HCT116 (cell line): ENCODE results near the gene COQ3. TPM values are rescaled to one million over a fixed set of nuclear protein-coding genes. Genes with fewer than 3 reads are reported as not detected.

Source experiments
- ATAC-seq: fragments of 200-7000 bp; cut with Tn5 transposase; 2 replicates; pipeline ENCODE4 v1.9.1; 2020; ENCODE audit warnings: mild to moderate bottlenecking, moderate library complexity
- BruUV-seq: library from RNA; stranded (reverse); fragments of 400-500 nt; replicated peaks from 2 replicates; lab custom pipeline; 2021; lab: Mats Ljungman, UMichigan
- CTCF ChIA-PET: fragments of 300-600 bp; sonication (Branson Sonifier 250); formaldehyde crosslinking; loops from one replicate; lab custom pipeline; 2021; ENCODE audit warnings: antibody characterized with exemption; lab: Charles Lee
- POLR2A ChIA-PET: fragments of 300-600, 350-600 bp; sonication (Branson Sonifier 250); formaldehyde crosslinking; loops from one replicate; lab custom pipeline; 2021; ENCODE audit warnings: antibody characterized with exemption; lab: Charles Lee
- RAD21 ChIA-PET, 2 experiments: fragments of 300-600 bp; sonication (Branson Sonifier 250); formaldehyde crosslinking; loops; one replicate each; lab custom pipeline; 2023; ENCODE audit warnings: low total read pairs in 2 of 2; ENCODE audit not compliant: uncharacterized antibody in 2 of 2, unreplicated experiment in 2 of 2, low non-redundant PET in 1 of 2; lab: Charles Lee
- DNase-seq: peaks from one replicate; pipeline ENCODE4 v3.0.0-alpha.2; 2010; ENCODE audit warnings: low read depth, low spot score
- H2AFZ ChIP-seq: fragments of 200-600 bp; shearing (Covaris generic), sonication (generic); 2 replicates; pipeline ENCODE4 v1.6.1; 2017; ENCODE audit warnings: low read depth, mixed run types, mixed read lengths, antibody characterized with exemption, low read length; ENCODE audit not compliant: poor library complexity, severe bottlenecking
- H3K27ac ChIP-seq: 2 replicates; pipeline ENCODE4 v1.5.1; 2012; ENCODE audit warnings: low read depth, low read length
- H3K27me3 ChIP-seq: fragments of 200-600 bp; sonication (generic); 2 replicates; pipeline ENCODE4 v1.6.1; 2016; ENCODE audit warnings: mixed run types, low read length, mixed read lengths; ENCODE audit not compliant: insufficient read depth
- H3K36me3 ChIP-seq, 2 experiments: fragments of 200-500 bp in 1 of 2; fragments of 200-600 bp in 1 of 2; sonication (Bioruptor generic) in 1 of 2; sonication (generic) in 1 of 2; 2 replicates each; pipeline versions ENCODE4 v1.5.1 to v1.6.1; 2014 to 2016; ENCODE audit warnings: low read length in 2 of 2, inconsistent platforms in 1 of 2, mixed read lengths in 1 of 2, mixed run types in 1 of 2; ENCODE audit not compliant: insufficient read depth in 2 of 2, control insufficient read depth in 1 of 2
- H3K4me1 ChIP-seq, 2 experiments: fragments of 200-600 bp in 1 of 2; sonication (generic) in 1 of 2; 2 replicates each; pipeline versions ENCODE4 v1.5.1 to v1.6.1; 2012 to 2017; ENCODE audit warnings: low read length in 2 of 2, inconsistent platforms in 1 of 2, mild to moderate bottlenecking in 1 of 2, mixed read lengths in 1 of 2, mixed run types in 1 of 2, moderate library complexity in 1 of 2; ENCODE audit not compliant: insufficient read depth in 2 of 2, control insufficient read depth in 1 of 2
- H3K4me2 ChIP-seq: fragments of 200-600 bp; sonication (generic); 2 replicates; pipeline ENCODE4 v1.6.1; 2017; ENCODE audit warnings: mixed run types, low read length, mixed read lengths
- H3K4me3 ChIP-seq, 2 experiments: fragments of 200-600 bp in 1 of 2; sonication (generic) in 1 of 2; replicated peaks in 1 of 2; 2 replicates each; pipeline ENCODE4 v1.5.1; 2011 to 2016; ENCODE audit warnings: low read length in 2 of 2, control low read depth in 1 of 2, low read depth in 1 of 2, mild to moderate bottlenecking in 1 of 2, mixed read lengths in 1 of 2, mixed run types in 1 of 2
- H3K79me2 ChIP-seq: fragments of 200-600 bp; sonication (generic); 2 replicates; pipeline ENCODE4 v1.6.1; 2017; ENCODE audit warnings: mild to moderate bottlenecking, mixed run types, low read length, moderate library complexity, mixed read lengths; ENCODE audit not compliant: insufficient read depth
- H3K9ac ChIP-seq: fragments of 200-600 bp; sonication (generic); 2 replicates; pipeline ENCODE4 v1.6.1; 2016; ENCODE audit warnings: low read length, mixed read lengths
- H3K9me2 ChIP-seq: fragments of 200-600 bp; sonication (generic), shearing (Covaris generic); 2 replicates; pipeline ENCODE4 v1.6.1; 2017; ENCODE audit warnings: mixed run types, mild to moderate bottlenecking, moderate library complexity; ENCODE audit not compliant: insufficient read depth
- H3K9me3 ChIP-seq, 2 experiments: fragments of 200-500 bp in 1 of 2; fragments of 200-600 bp in 1 of 2; sonication (Bioruptor generic) in 1 of 2; sonication (generic) in 1 of 2; 2 replicates each; pipeline ENCODE4 v1.6.1; 2014 to 2017; ENCODE audit warnings: low read length in 2 of 2, mixed read lengths in 2 of 2, inconsistent platforms in 1 of 2, low read depth in 1 of 2, mild to moderate bottlenecking in 1 of 2, mixed run types in 1 of 2, moderate library complexity in 1 of 2; ENCODE audit not compliant: control insufficient read depth in 1 of 2, insufficient read depth in 1 of 2
- H4K20me1 ChIP-seq: fragments of 200-600 bp; sonication (generic), shearing (Covaris generic); 2 replicates; pipeline ENCODE4 v1.6.1; 2017; ENCODE audit warnings: mixed run types, mild to moderate bottlenecking, moderate library complexity; ENCODE audit not compliant: insufficient read depth
- CBX3 ChIP-seq: IDR thresholded peaks from 2 replicates; pipeline ENCODE4 v1.6.1; 2012; ENCODE audit warnings: low read depth
- EGR1 ChIP-seq: IDR thresholded peaks from 2 replicates; pipeline ENCODE4 v1.6.1; 2012; ENCODE audit warnings: low read depth
- FOSL1 ChIP-seq: IDR thresholded peaks from 2 replicates; pipeline ENCODE4 v1.6.1; 2012; ENCODE audit warnings: low read depth
- ZFX ChIP-seq: fragments of 450-650 bp; IDR thresholded peaks from 2 replicates; pipeline ENCODE4 v1.6.1; 2017
- ZNF274 ChIP-seq: fragments of 200-500 bp; sonication (Bioruptor generic); IDR thresholded peaks from 2 replicates; pipeline ENCODE4 v1.6.1; 2014; ENCODE audit warnings: mild to moderate bottlenecking, low read depth, low read length, inconsistent platforms
- intact Hi-C: fragments of 100-400 bp; cut with micrococcal nuclease; formaldehyde crosslinking; loops from 2 replicates; pipeline ENCODE4 v1.10.0; 2022
- total RNA-seq: library from RNA; stranded (reverse); gene quantifications from one replicate; pipeline ENCODE4 v1.2.1, GENCODE V29; 2021; ENCODE audit not compliant: unreplicated experiment

Gene COQ3
- total RNA-seq, 1 experiment from 2014 or later, result 19.0 TPM

GRCh38 chr6:99345164-99345563, 48.8 kb downstream of the COQ3 start:
- no TSS peak for BruUV-seq
- H4K20me1 ChIP-seq, result no peaks in the 10 kb centered on the region
- H3K9me2 ChIP-seq, result no peaks in the 10 kb centered on the region
- no peak overlapping the region for H3K9ac ChIP-seq
- H3K36me3 ChIP-seq, result no peaks in the 10 kb centered on the region
- H3K4me2 ChIP-seq, result no peak overlapping the region
- intact Hi-C loops, result no loop called here
- ATAC-seq (no peak), DNase-seq (no peak)
- H3K27me3 ChIP-seq, result no peaks in the 10 kb centered on the region
- POLR2A ChIA-PET, result no interaction called here
- H3K4me1 ChIP-seq, result peaks cover 0 to 14% of the 10 kb centered on the region in 2 experiments; a peak in 3 of 4 replicates
- no peak overlapping the region for H2AFZ ChIP-seq
- H3K9me3 ChIP-seq, result no peaks in the 10 kb centered on the region
- H3K4me3 ChIP-seq, result no peak overlapping the region
- no peak for TF ChIP-seq ZFX
- no peak for TF ChIP-seq EGR1
- H3K79me2 ChIP-seq, result no peaks in the 10 kb centered on the region
- RAD21 ChIA-PET, result no interaction called here
- CTCF ChIA-PET, result interaction anchor here (0.6 to 0.7 kb wide), 2 partner anchors 10 to 15 kb away, joined by 3 read pairs; no protein-coding TSS in a partner anchor
- no peak overlapping the region for H3K27ac ChIP-seq

- ChIA-PET CTCF (interaction anchor here (0.9 to 1.3 kb wide), 2 partner anchors 10 to 14 kb away, joined by 4 to 7 read pairs; no protein-coding TSS in a partner anchor), POLR2A (no interaction called here)
- ATAC-seq, result no peak
Measured at GRCh38 chr6:99344289-99344688, 49.7 kb downstream of the COQ3 start.

More at GRCh38 chr6:99344289-99344688, 49.7 kb downstream of the COQ3 start:
- DNase-seq, result no peak
- H4K20me1 ChIP-seq, result no peaks in the 10 kb centered on the region
- TF ChIP-seq ZNF274, result no peak
- no peak for TF ChIP-seq FOSL1
- no peak for TF ChIP-seq CBX3
- no peak for TF ChIP-seq EGR1
- no peak overlapping the region for H3K4me2 ChIP-seq
- H3K79me2 ChIP-seq, result no peaks in the 10 kb centered on the region
- peaks cover 0 to 11% of the 10 kb centered on the region in 2 experiments; a peak in 1 of 4 replicates for H3K4me1 ChIP-seq
- no peak overlapping the region for H2AFZ ChIP-seq
- H3K9ac ChIP-seq, result no peak overlapping the region
- H3K36me3 ChIP-seq, result no peaks in the 10 kb centered on the region
- no peaks in the 10 kb centered on the region for H3K9me2 ChIP-seq
- H3K9me3 ChIP-seq, result no peaks in the 10 kb centered on the region
- BruUV-seq, result no TSS peak
- intact Hi-C loops, result no loop called here
- no peaks in the 10 kb centered on the region for H3K27me3 ChIP-seq
- H3K4me3 ChIP-seq, result no peak overlapping the region
- RAD21 ChIA-PET, result no interaction called here
- H3K27ac ChIP-seq, result no peak overlapping the region
